ENCODE data around the gene AHI1.

GRCh38 chr6:135458051-135458450 lies 39.5 kb downstream of the AHI1 start:
- TF ChIP-seq CTCF (IDR thresholded peaks at IDR 0.05; ENCODE audit: low read length) (no peak), EZH2phosphoT487 (IDR thresholded peaks at IDR 0.05; ENCODE audit: low read length) (no peak)
